ENCODE data around the gene TP53TG5. TPM values are rescaled to one million over a fixed set of nuclear protein-coding genes. Genes with fewer than 3 reads are reported as not detected.

TP53TG5 gene
- total RNA-seq (2014; rRNA removed) = not detected in 2 replicates
- Bru-seq, nascent RNA = not detected
- not detected for BruChase-seq, experiment 1, labeled RNA remaining after a 6-hour chase
- percentile 0 among the genes with signal in this experiment for BruChase-seq, experiment 2, labeled RNA remaining after a 2-hour chase
- long read RNA-seq = 0 reads

GRCh38 chr20:45378191-45378590 lies at the start of gene TP53TG5:
TP53TG5 (minus strand) TSS chr20:45378325; CDS start chr20:45378236, 89 bp downstream.
- Histone ChIP-seq H3K4me3 (ENCODE audit: low read length) (no peak within 1 kb of the TSS), H3K4me1 (ENCODE audit: insufficient read depth, low read length) (peaks cover 10% of the 10 kb centered on the region), H4K20me1 (ENCODE audit: low read length) (no peaks in the 10 kb centered on the region), H3F3A (ENCODE audit: low read length, unreplicated experiment) (peaks cover 8% of the 10 kb centered on the region), H3K79me2 (ENCODE audit: low read length) (no peaks in the 10 kb centered on the region), H3K9ac (ENCODE audit: low read length) (no peak within 1 kb of the TSS), H3K4me2 (ENCODE audit: low read length) (no peak within 1 kb of the TSS), H3K27me3 (ENCODE audit: low read length) (no peaks in the 10 kb centered on the region), H3K36me3 (ENCODE audit: low read depth, low read length) (peaks cover 5% of the 10 kb centered on the region; the same call in 1 of the 2 replicates), H3K9me2 (replicated peaks; ENCODE audit: low read length) (no peaks in the 10 kb centered on the region), H3K27ac (ENCODE audit: low read length) (no peak within 1 kb of the TSS), H2AFZ (ENCODE audit: low read length) (no peak within 1 kb of the TSS), H3K9me3 (ENCODE audit: low read length) (no peaks in the 10 kb centered on the region)
- TF ChIP-seq EZH2phosphoT487 (IDR thresholded peaks at IDR 0.05; ENCODE audit: borderline replicate concordance, low read length) (no peak), EZH2 (IDR thresholded peaks at IDR 0.05; ENCODE audit: low read length, unreplicated experiment) (no peak), CTCF (conservative IDR thresholded peaks at IDR 0.05; ENCODE audit: low read depth, low read length) (no peak)
- ChIA-PET POLR2A (ENCODE audit: unreplicated experiment) (no interaction called here), CTCF (no interaction called here)
- intact Hi-C loops (cut with micrococcal nuclease) = no loop called here
- BruUV-seq (replicated peaks) = no TSS peak
- DNase-seq = no peak
- ATAC-seq = no peak

DNA sequence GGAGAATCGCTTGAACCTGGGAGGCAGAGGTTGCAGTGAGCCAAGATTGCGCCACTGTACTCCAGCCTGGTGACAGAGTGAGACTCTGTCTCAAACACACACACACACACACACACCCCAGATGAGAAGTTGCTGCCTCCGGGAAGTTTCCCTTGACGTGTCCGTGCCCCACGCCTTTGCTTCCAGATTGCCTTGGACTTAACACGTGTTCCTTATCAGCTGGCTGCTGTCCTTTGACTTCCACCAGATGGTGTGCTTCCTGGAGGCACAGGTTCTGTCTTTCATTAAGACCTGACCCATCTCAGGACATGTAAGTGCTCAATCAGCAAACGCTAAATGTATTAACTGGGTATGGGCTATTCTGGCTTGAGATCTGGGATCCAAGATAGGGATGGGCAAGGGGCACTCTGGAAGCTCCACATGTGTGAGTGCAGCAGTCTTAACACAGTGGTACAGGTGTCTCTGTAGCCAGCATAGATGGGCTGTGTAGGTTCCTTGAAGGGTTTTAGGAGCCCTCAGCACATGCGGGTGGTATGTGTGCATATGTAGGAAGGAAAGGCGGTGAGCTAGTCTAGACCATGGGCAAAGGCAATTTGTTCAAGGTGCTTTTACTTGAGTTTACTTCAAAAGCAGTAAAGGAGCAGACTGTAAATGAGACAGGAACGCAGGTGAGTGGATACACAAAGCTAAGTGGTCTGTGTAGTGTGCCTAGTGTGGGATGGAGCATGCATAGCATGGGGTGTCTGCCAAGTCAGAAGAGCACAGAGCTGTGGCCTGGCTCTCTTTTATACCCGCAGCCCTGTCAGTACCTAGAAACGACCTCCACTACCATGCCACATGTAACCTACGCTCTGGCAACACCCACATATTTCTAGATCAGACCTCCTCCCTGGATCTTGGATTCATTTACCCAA lies 49.4 kb upstream of the TP53TG5 start:
- ChIA-PET POLR2A (ENCODE audit: unreplicated experiment) (no interaction called here), CTCF (no interaction called here)
- H4K20me1 ChIP-seq (ENCODE audit: low read length) = no peaks in the 10 kb centered on the region
- H3F3A ChIP-seq (ENCODE audit: low read length, unreplicated experiment) = no peaks in the 10 kb centered on the region
- H3K9me2 ChIP-seq (replicated peaks; ENCODE audit: low read length) = no peaks in the 10 kb centered on the region
- ATAC-seq = no peak
- TF ChIP-seq EZH2phosphoT487 (IDR thresholded peaks at IDR 0.05; ENCODE audit: borderline replicate concordance, low read length) (no peak), CTCF (conservative IDR thresholded peaks at IDR 0.05; ENCODE audit: low read depth, low read length) (no peak), EZH2 (IDR thresholded peaks at IDR 0.05; ENCODE audit: low read length, unreplicated experiment) (no peak)
- H3K79me2 ChIP-seq (ENCODE audit: low read length) = no peaks in the 10 kb centered on the region
- no peak overlapping the region for H2AFZ ChIP-seq (ENCODE audit: low read length)
- no peak overlapping the region for H3K4me3 ChIP-seq (ENCODE audit: low read length)
- no peak for DNase-seq
- peaks cover 26% of the 10 kb centered on the region for H3K36me3 ChIP-seq (ENCODE audit: low read depth, low read length)
- intact Hi-C loops (cut with micrococcal nuclease) = no loop called here
- H3K9ac ChIP-seq (ENCODE audit: low read length) = no peak overlapping the region
- no peaks in the 10 kb centered on the region for H3K27me3 ChIP-seq (ENCODE audit: low read length)
- no peak overlapping the region for H3K4me2 ChIP-seq (ENCODE audit: low read length)
- BruUV-seq (replicated peaks) = TSS peak; percentile 6
- no peak overlapping the region for H3K27ac ChIP-seq (ENCODE audit: low read length)
- no peaks in the 10 kb centered on the region for H3K9me3 ChIP-seq (ENCODE audit: low read length)
- no peaks in the 10 kb centered on the region for H3K4me1 ChIP-seq (ENCODE audit: insufficient read depth, low read length)
